Stimulated activated naive B cell treated with anti-CD40 and anti-IgM and Interleukin-4, amounts not matched to agents 10 μg/mL and 1 μg/mL and 100 μg/mL, for 72 hours (primary cell): Measurements from ENCODE around the gene PRKAR1A.

Source experiments
- ATAC-seq, 2 donors: fragments of 150-1000 bp; cut with Tn5 transposase; replicated peaks; 2 replicates each; pipeline ENCODE4 v1.10.0; 2021; ENCODE audit warnings: moderate library complexity in 1 of 2
- DNase-seq: peaks from one replicate; pipeline ENCODE4 v3.0.0; 2021
- H3K27ac Mint-ChIP-seq: one replicate; pipeline ENCODE4 v1.8.0; 2022; ENCODE audit warnings: mild to moderate bottlenecking, mixed read lengths
- H3K27me3 Mint-ChIP-seq, 2 donors: one replicate each; pipeline ENCODE4 v1.8.0; 2022; ENCODE audit warnings: mixed read lengths in 2 of 2
- H3K36me3 Mint-ChIP-seq, 2 donors: one replicate each; pipeline ENCODE4 v1.8.0; 2022; ENCODE audit warnings: mixed read lengths in 2 of 2, mild to moderate bottlenecking in 1 of 2
- H3K4me1 Mint-ChIP-seq, 2 donors: one replicate each; pipeline ENCODE4 v1.8.0; 2022; ENCODE audit warnings: mixed read lengths in 2 of 2, mild to moderate bottlenecking in 1 of 2
- H3K4me3 Mint-ChIP-seq, 2 donors: one replicate each; pipeline ENCODE4 v1.8.0; 2022; ENCODE audit warnings: mild to moderate bottlenecking in 2 of 2, mixed read lengths in 2 of 2, moderate library complexity in 1 of 2
- H3K9me3 Mint-ChIP-seq, 2 donors: one replicate each; pipeline ENCODE4 v1.8.0; 2022; ENCODE audit warnings: mixed read lengths in 2 of 2, mild to moderate bottlenecking in 1 of 2

Gene PRKAR1A

DNA sequence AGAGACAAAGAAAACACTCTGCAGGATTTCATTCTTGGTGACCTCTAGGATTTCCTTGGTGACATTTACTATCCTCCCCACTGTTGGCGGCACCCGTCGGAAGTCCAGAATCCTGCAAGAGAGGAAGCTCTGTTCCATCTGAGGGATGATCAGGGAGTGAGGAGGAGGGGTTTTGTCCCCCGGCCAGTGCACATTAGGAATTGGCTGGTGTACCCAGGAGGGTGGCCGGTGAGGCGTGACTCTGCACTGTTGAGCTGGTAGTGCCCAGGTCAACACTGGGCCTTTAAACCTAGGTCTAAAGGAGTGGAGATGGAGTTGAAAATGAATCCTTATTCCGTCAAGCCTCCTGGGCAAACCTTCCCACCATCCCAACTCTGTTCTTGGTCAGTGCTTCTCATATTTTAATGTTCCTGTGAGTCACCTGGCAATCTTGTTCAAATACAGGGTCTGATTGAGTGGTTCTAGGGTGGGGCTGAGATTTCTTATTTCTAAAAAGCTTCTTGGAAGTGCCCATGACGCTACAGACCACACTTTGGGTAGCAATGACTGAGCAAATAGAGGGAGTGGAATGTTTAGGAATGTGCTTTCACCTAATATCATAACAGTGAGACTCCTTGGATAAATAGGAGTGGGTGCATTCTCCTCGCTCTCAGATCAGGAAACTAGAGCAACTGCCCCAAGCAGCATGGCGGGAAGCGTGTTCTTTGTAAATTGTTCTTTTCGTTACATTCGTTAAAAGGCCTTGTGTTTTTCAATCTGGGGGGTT, 30.7 kb downstream of the PRKAR1A start:
- Mint-ChIP-seq H3K4me1 (peaks cover 7 to 8% of the 10 kb centered on the region in 2 donors), H3K27ac (no peak overlapping the region), H3K27me3 (no peaks in the 10 kb centered on the region), H3K36me3 (peaks cover 45 to 57% of the 10 kb centered on the region in 2 donors), H3K4me3 (no peak overlapping the region), H3K9me3 (peaks cover 2 to 3% of the 10 kb centered on the region in 2 donors)
- no peak for ATAC-seq
- no peak for DNase-seq

DNA sequence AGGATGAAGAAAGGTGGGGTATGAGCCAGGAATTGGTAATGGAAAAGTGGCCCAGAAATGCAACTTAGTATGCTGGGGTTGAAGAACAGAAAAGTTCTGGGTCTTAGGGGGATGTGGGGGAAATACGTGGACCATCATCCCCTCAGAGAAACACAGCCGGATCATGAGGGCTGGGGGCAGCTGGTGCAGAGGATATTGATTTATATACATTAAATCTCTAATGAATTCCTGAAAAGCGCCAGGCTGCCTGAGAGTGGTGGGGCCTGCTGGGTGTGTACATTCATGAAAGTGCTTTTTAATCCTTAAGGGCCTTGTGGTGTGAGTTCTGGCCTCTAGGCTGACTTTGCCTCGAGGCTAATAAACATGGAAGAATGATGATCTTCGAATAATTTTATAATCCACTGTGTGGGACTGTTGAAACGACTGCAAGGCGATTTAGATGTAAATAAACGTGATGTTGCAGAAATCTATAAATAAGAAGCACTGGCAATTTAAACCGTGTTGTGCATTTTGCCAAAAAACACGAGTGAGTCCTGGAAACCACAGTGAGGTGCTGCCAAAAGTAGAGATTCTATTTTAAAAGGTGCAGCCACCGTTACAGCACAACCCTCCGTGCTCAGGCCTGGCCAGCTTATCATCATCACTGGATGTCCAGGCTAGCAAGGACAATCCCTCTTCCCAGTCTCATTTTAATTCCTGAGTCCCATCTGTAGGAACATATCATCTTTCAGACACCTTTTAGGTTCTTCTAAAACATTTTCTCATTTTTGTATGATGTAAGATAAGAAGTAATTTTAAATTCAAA, 32.1 kb downstream of the PRKAR1A start:
- no peak for DNase-seq
- no peak for ATAC-seq
- Mint-ChIP-seq H3K4me3 (no peak overlapping the region), H3K27ac (no peak overlapping the region), H3K36me3 (peaks cover 40 to 55% of the 10 kb centered on the region in 2 donors), H3K27me3 (no peaks in the 10 kb centered on the region), H3K4me1 (peaks cover 4 to 6% of the 10 kb centered on the region in 2 donors), H3K9me3 (peaks cover 2 to 3% of the 10 kb centered on the region in 2 donors)

DNA sequence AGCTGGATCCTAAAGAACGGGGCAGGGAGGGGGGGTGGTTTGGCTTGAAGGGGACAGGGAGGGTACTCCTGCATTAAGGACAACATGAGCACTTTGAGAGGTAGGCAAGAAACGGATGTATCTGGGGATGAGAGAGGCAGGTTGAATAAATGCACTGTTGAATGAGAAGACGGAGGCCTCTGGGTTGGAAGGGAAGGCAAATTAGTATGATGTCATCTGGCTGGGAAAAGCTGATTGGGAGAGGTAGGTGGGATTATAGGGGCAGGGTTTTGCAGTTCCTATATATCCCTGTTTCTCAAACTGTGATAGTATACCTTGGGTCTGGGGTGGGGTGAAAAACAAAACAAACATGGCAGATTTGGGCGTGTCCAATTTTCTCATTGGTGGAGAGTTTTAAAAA, 44.3 kb downstream of the PRKAR1A start:
- Mint-ChIP-seq H3K9me3 (no peaks in the 10 kb centered on the region), H3K27ac (no peak overlapping the region), H3K36me3 (peaks cover 15 to 17% of the 10 kb centered on the region in 2 donors), H3K4me1 (no peaks in the 10 kb centered on the region), H3K4me3 (no peak overlapping the region), H3K27me3 (no peaks in the 10 kb centered on the region)
- DNase-seq (no peak), ATAC-seq (no peak)

GRCh38 chr17:68559316-68559715, 47.1 kb downstream of the PRKAR1A start:
- Mint-ChIP-seq H3K27me3 (no peaks in the 10 kb centered on the region), H3K4me3 (no peak overlapping the region), H3K36me3 (peaks cover 13 to 15% of the 10 kb centered on the region in 2 donors), H3K9me3 (no peaks in the 10 kb centered on the region), H3K27ac (no peak overlapping the region), H3K4me1 (no peaks in the 10 kb centered on the region)
- DNase-seq (no peak), ATAC-seq (no peak)

- H3K27ac Mint-ChIP-seq = no peak overlapping the region
Measured at GRCh38 chr17:68560966-68561720, 48.9 kb downstream of the PRKAR1A start.

DNA sequence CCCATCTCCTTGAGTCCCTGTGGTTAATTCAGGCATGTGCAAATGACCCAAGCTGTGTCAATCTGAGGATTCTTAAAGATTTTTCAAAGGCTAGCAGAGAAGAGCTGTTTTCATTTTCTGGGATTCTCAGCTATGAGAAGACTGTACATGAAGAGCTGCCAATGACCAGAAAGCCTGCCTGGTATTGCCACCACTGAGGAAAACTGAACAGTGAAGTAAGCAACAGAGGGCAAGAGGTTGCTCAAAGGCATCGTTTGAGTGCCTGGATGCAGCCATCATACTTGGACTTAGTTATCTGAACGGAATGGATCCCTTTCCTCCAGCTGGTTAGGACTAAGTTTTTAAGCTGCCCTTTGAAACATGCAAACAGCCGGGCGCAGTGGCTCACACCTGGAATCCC, 50.5 kb downstream of the PRKAR1A start:
- Mint-ChIP-seq H3K4me3 (no peak overlapping the region), H3K4me1 (no peaks in the 10 kb centered on the region), H3K9me3 (no peaks in the 10 kb centered on the region), H3K27me3 (peaks cover 7 to 14% of the 10 kb centered on the region in 2 donors), H3K27ac (no peak overlapping the region), H3K36me3 (peaks cover 4 to 6% of the 10 kb centered on the region in 2 donors)
- no peak for ATAC-seq
- no peak for DNase-seq

More at GRCh38 chr17:68560966-68561720, 48.9 kb downstream of the PRKAR1A start:
- no peak overlapping the region for H3K4me3 Mint-ChIP-seq
- H3K27me3 Mint-ChIP-seq = peaks cover 7 to 13% of the 10 kb centered on the region in 2 donors
- DNase-seq (no peak), ATAC-seq (no peak)
- no peaks in the 10 kb centered on the region for H3K9me3 Mint-ChIP-seq
- no peaks in the 10 kb centered on the region for H3K4me1 Mint-ChIP-seq
- peaks cover 6 to 13% of the 10 kb centered on the region in 2 donors for H3K36me3 Mint-ChIP-seq

DNA sequence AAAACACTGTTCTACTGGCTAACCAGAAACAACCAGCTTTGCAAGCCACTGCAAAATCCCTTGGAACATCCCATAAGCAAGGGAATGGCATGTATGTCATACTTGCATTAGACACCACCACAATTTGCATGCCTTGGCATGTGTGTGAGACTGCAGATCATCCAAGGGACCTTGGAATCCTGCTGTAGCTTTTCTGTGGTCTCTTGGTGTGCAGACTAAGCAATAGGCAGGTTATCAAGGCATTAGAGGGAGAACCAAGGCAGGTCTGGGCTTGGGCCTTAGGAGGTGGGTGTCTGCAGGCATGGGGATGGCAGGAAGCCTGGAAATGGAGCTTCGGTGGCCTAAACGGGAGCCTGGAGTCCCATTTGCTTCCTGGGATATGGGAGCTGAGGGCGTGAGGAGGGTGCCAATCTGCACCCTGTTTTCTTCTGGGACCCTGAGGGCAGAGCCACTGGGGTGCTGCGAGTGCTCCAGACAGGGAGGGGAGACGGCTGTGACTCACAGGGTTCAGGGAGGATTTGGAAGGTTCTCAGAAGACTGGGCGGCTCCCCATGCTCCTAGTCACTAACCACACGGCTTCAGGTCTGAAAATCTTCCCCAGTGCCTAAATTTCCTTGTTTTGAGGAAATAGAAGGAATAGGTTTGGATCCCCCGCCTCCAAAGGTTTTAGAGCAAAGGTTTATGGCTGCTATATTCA, 52.3 kb downstream of the PRKAR1A start:
- DNase-seq = no peak
- Mint-ChIP-seq H3K9me3 (no peaks in the 10 kb centered on the region), H3K4me1 (no peaks in the 10 kb centered on the region), H3K27me3 (peaks cover 7 to 14% of the 10 kb centered on the region in 2 donors), H3K27ac (no peak overlapping the region), H3K4me3 (no peak overlapping the region), H3K36me3 (peaks cover 0 to 4% of the 10 kb centered on the region in 2 donors)
- ATAC-seq = no peak

DNA sequence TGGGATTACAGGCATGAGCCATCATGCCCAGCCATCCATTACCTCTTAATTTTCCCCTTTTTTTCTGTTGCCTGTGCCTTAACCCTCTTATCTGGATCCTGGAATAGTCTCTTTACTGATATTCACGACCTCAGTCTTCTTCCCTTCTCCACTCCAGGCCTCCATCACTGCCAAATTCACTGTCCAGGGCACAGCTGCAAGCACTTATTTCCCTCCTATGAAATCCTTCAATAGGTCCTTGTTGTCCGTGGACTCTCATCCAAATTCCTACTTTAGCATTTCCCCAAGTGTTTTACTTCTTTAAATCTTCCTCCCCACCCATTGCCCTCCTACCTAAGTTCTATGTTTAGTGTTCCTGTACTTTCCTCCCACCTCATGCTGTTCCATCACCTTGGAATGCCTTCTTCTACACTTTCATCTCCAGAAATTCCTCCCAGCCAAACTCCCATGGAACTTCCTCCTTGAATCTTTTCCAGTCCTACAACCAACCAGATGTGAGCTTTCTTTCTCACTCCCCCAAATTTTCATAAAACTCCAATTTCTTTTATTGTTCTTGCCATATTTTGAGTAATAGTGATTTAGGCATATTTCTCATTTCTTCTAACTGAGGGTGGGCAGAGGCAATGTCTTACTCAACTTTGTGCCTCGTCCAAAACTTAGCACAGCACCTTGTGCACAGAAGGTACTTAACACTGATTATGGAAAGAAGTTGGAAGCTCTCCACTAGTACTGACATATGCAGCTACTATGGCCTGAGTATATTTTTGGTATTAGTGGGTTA, 53.6 kb downstream of the PRKAR1A start:
- Mint-ChIP-seq H3K4me3 (no peak overlapping the region), H3K4me1 (no peaks in the 10 kb centered on the region), H3K9me3 (no peaks in the 10 kb centered on the region), H3K27ac (no peak overlapping the region), H3K27me3 (peaks cover 7 to 14% of the 10 kb centered on the region in 2 donors), H3K36me3 (peaks cover 0 to 2% of the 10 kb centered on the region in 2 donors)
- ATAC-seq (no peak), DNase-seq (no peak)

GRCh38 chr17:68566442-68566738, 54.2 kb downstream of the PRKAR1A start:
- Mint-ChIP-seq H3K4me3 (no peak overlapping the region), H3K27ac (no peak overlapping the region), H3K36me3 (peaks cover 0 to 2% of the 10 kb centered on the region in 2 donors)

DNA sequence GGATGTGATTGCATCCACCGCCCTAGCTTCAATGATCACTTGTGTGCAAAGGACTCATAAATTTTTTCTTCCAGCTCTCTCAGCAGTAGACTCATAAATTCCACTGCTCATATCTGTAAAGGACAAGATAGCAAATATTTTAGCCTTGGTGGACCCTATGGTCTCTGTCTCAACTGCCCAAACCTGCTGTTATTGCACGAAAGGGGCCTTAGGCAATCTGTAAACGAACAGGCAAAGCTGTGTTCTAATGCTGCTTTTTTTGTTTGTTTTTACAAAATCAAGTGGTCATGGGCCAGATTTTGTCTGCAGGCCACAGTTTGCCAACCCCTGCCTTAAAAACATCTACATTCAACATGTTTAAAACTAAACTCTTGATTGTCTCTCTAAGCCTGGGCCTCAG, 54.8 kb downstream of the PRKAR1A start:
- Mint-ChIP-seq H3K4me1 (no peaks in the 10 kb centered on the region), H3K36me3 (peaks cover 0 to 2% of the 10 kb centered on the region in 2 donors), H3K27me3 (peaks cover 7 to 14% of the 10 kb centered on the region in 2 donors), H3K9me3 (no peaks in the 10 kb centered on the region), H3K4me3 (no peak overlapping the region), H3K27ac (no peak overlapping the region)
- no peak for ATAC-seq
- DNase-seq = no peak

More at GRCh38 chr17:68566442-68566738, 54.2 kb downstream of the PRKAR1A start:
- H3K4me1 Mint-ChIP-seq = no peaks in the 10 kb centered on the region
- no peaks in the 10 kb centered on the region for H3K9me3 Mint-ChIP-seq
- ATAC-seq (no peak), DNase-seq (no peak)
- peaks cover 7 to 14% of the 10 kb centered on the region in 2 donors for H3K27me3 Mint-ChIP-seq

DNA sequence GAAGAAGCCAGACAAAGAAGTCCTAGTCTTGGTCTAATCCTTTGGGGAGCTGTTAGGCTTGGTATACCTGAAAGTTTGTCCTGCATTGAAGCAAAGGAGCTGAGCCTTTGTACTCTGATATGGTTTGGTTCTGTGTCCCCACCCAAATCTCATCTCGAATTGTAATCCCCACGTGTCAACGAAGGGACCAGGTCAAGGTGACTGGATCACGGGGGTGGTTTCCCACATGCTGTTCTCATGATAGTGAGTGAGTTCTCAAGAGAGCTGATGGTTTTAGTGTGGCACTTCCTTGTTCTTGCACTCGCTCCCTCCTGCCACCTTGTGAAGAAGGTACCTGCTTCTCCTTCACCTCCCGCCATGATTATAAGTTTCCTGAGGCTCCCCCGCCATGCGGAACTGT, 55.4 kb downstream of the PRKAR1A start:
- no peak overlapping the region for H3K27ac Mint-ChIP-seq
- H3K4me1 Mint-ChIP-seq = no peaks in the 10 kb centered on the region
- no peak for ATAC-seq
- H3K9me3 Mint-ChIP-seq = no peaks in the 10 kb centered on the region
- H3K36me3 Mint-ChIP-seq = peaks cover 0 to 2% of the 10 kb centered on the region in 2 donors
- no peak for DNase-seq
- peaks cover 7 to 14% of the 10 kb centered on the region in 2 donors for H3K27me3 Mint-ChIP-seq
- no peak overlapping the region for H3K4me3 Mint-ChIP-seq

GRCh38 chr17:68568581-68568980, 56.4 kb downstream of the PRKAR1A start:
- peaks cover 0 to 2% of the 10 kb centered on the region in 2 donors for H3K36me3 Mint-ChIP-seq
- no peak overlapping the region for H3K27ac Mint-ChIP-seq
- H3K4me3 Mint-ChIP-seq = no peak overlapping the region
- peaks cover 7 to 14% of the 10 kb centered on the region in 2 donors for H3K27me3 Mint-ChIP-seq
- H3K4me1 Mint-ChIP-seq = no peaks in the 10 kb centered on the region
- ATAC-seq = no peak
- no peaks in the 10 kb centered on the region for H3K9me3 Mint-ChIP-seq
- no peak for DNase-seq

DNA sequence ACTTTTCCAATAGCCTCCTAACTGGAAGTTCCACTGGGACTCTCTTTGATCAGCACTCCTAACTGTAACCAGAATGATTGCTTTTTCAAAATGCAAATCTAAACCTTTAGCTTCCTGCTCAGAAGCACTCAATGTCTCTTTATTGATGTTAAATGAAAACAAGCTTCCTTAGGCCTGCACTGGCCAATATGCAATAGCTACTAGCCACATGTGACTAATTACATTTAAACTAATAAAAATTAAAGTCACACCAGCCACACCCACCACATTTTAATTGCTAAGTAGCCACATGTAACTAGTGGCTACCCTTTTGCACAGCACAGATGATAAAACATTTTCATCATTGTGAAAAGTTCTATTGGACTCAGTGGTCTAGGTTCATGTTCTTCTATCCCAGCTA, 57.1 kb downstream of the PRKAR1A start:
- H3K9me3 Mint-ChIP-seq = no peaks in the 10 kb centered on the region

More for the DNA sequence above, 57.1 kb downstream of the PRKAR1A start:
- Mint-ChIP-seq H3K4me1 (no peaks in the 10 kb centered on the region), H3K27me3 (peaks cover 7 to 14% of the 10 kb centered on the region in 2 donors), H3K4me3 (no peak overlapping the region), H3K27ac (no peak overlapping the region), H3K36me3 (peaks cover 0 to 4% of the 10 kb centered on the region in 2 donors)
- DNase-seq = no peak
- ATAC-seq = no peak
